H9 (cell line): ENCODE measurements around the gene COX11. TPM values are rescaled to one million over a fixed set of nuclear protein-coding genes. Genes with fewer than 3 reads are reported as not detected.

ENCODE experiments used
- DNase-seq: peaks from one replicate; pipeline ENCODE4 v3.0.0-alpha.2; 2017
- H2AFZ ChIP-seq: one replicate; pipeline ENCODE4 v1.6.1; 2013; ENCODE audit warnings: mild to moderate bottlenecking, low read length, control low read depth, moderate library complexity
- H2AK5ac ChIP-seq: 2 replicates; pipeline ENCODE4 v1.6.1; 2013; ENCODE audit warnings: low read length, control low read depth, mixed read lengths; ENCODE audit not compliant: insufficient read length
- H2BK120ac ChIP-seq: one replicate; pipeline ENCODE4 v1.6.1; 2013; ENCODE audit warnings: low read depth, mild to moderate bottlenecking, low read length, control low read depth, inconsistent platforms; ENCODE audit not compliant: poor library complexity, severe bottlenecking
- H2BK12ac ChIP-seq: 2 replicates; pipeline ENCODE4 v1.6.1; 2013; ENCODE audit warnings: low read length, control low read depth, mixed read lengths, low read depth; ENCODE audit not compliant: insufficient read length
- H2BK15ac ChIP-seq: 2 replicates; pipeline ENCODE4 v1.6.1; 2013; ENCODE audit warnings: low read depth, low read length, control low read depth
- H2BK20ac ChIP-seq: one replicate; pipeline ENCODE4 v1.6.1; 2013; ENCODE audit warnings: low read depth, mild to moderate bottlenecking, low read length, control low read depth, inconsistent platforms; ENCODE audit not compliant: poor library complexity, severe bottlenecking
- H2BK5ac ChIP-seq: 2 replicates; pipeline ENCODE4 v1.6.1; 2013; ENCODE audit warnings: low read length, control low read depth, mixed read lengths; ENCODE audit not compliant: insufficient read length
- H3K14ac ChIP-seq: 2 replicates; pipeline ENCODE4 v1.6.1; 2013; ENCODE audit warnings: low read length, control low read depth; ENCODE audit not compliant: insufficient read depth
- H3K18ac ChIP-seq: 2 replicates; pipeline ENCODE4 v1.6.1; 2013; ENCODE audit warnings: low read depth, mild to moderate bottlenecking, mixed read lengths, low read length, control low read depth; ENCODE audit not compliant: insufficient read length
- H3K23ac ChIP-seq: 2 replicates; pipeline ENCODE4 v1.6.1; 2013; ENCODE audit warnings: low read length, control low read depth, mixed read lengths, low read depth; ENCODE audit not compliant: insufficient read length
- H3K23me2 ChIP-seq: 2 replicates; pipeline ENCODE4 v1.6.1; 2013; ENCODE audit warnings: low read depth, mild to moderate bottlenecking, mixed read lengths, low read length, control low read depth; ENCODE audit not compliant: insufficient read length, poor library complexity, severe bottlenecking
- H3K27ac ChIP-seq: 2 replicates; pipeline ENCODE4 v1.5.1; 2013; ENCODE audit warnings: low read length, control low read depth, mixed read lengths, low read depth; ENCODE audit not compliant: insufficient read length
- H3K27me3 ChIP-seq: 2 replicates; pipeline ENCODE4 v1.6.1; 2013; ENCODE audit warnings: low read length, control low read depth, inconsistent platforms; ENCODE audit not compliant: insufficient read depth
- H3K4ac ChIP-seq: 2 replicates; pipeline ENCODE4 v1.6.1; 2013; ENCODE audit warnings: low read depth, mild to moderate bottlenecking, control low read depth, inconsistent platforms, low read length, moderate library complexity
- H3K4me1 ChIP-seq: 2 replicates; pipeline ENCODE4 v1.6.1; 2013; ENCODE audit warnings: low read length, control low read depth, inconsistent platforms; ENCODE audit not compliant: insufficient read depth
- H3K4me2 ChIP-seq: 2 replicates; pipeline ENCODE4 v1.6.1; 2013; ENCODE audit warnings: low read length, control low read depth, mixed read lengths; ENCODE audit not compliant: insufficient read length, insufficient read depth
- H3K56ac ChIP-seq: 2 replicates; pipeline ENCODE4 v1.6.1; 2013; ENCODE audit warnings: low read depth, mild to moderate bottlenecking, mixed read lengths, low read length, control low read depth; ENCODE audit not compliant: insufficient read length
- H3K79me1 ChIP-seq: 2 replicates; pipeline ENCODE4 v1.6.1; 2013; ENCODE audit warnings: low read depth, mild to moderate bottlenecking, moderate library complexity, low read length, control low read depth, inconsistent platforms; ENCODE audit not compliant: insufficient read depth, poor library complexity, severe bottlenecking
- H3K79me2 ChIP-seq: 2 replicates; pipeline ENCODE4 v1.6.1; 2013; ENCODE audit warnings: low read length, control low read depth, inconsistent platforms; ENCODE audit not compliant: insufficient read depth
- H3K9ac ChIP-seq: 2 replicates; pipeline ENCODE4 v1.6.1; 2013; ENCODE audit warnings: low read length, control low read depth, mixed read lengths; ENCODE audit not compliant: insufficient read length; ENCODE audit errors: extremely low read depth
- H3K9me3 ChIP-seq: one replicate; pipeline ENCODE4 v1.6.1; 2013; ENCODE audit warnings: low read depth, low read length, inconsistent platforms; ENCODE audit not compliant: control insufficient read depth
- H3T11ph ChIP-seq: one replicate; pipeline ENCODE4 v1.6.1; 2013; ENCODE audit warnings: mild to moderate bottlenecking, low read length, control low read depth, inconsistent platforms
- H4K20me1 ChIP-seq: one replicate; pipeline ENCODE4 v1.6.1; 2013; ENCODE audit not compliant: control insufficient read depth, insufficient read length, insufficient read depth
- H4K5ac ChIP-seq: 2 replicates; pipeline ENCODE4 v1.6.1; 2013; ENCODE audit warnings: low read depth, mild to moderate bottlenecking, mixed read lengths, low read length, control low read depth; ENCODE audit not compliant: insufficient read length
- H4K8ac ChIP-seq: replicated peaks from 2 replicates; pipeline ENCODE4 v1.6.1; 2013; ENCODE audit warnings: low read length, control low read depth, mixed read lengths, low read depth; ENCODE audit not compliant: insufficient read length
- H4K91ac ChIP-seq: 2 replicates; pipeline ENCODE4 v1.6.1; 2013; ENCODE audit warnings: low read depth, mild to moderate bottlenecking, moderate library complexity, mixed read lengths, low read length, control low read depth; ENCODE audit not compliant: insufficient read length
- H3K27ac Mint-ChIP-seq, 3 experiments: 2 replicates in 2 of 3; 3 replicates in 1 of 3; pipeline ENCODE4 v1.8.0; 2020 to 2021; ENCODE audit warnings: mixed read lengths in 3 of 3, mild to moderate bottlenecking in 1 of 3, moderate library complexity in 1 of 3
- H3K27me3 Mint-ChIP-seq: 2 replicates; pipeline ENCODE4 v1.8.0; 2021; ENCODE audit warnings: low read depth, mild to moderate bottlenecking, moderate library complexity, mixed read lengths
- H3K36me3 Mint-ChIP-seq, 3 experiments: 2 replicates in 2 of 3; 3 replicates in 1 of 3; pipeline ENCODE4 v1.8.0; 2020 to 2021; ENCODE audit warnings: low read depth in 3 of 3, mixed read lengths in 3 of 3; ENCODE audit not compliant: insufficient read depth in 1 of 3
- H3K4me1 Mint-ChIP-seq, 2 experiments: 2 replicates each; pipeline ENCODE4 v1.8.0; 2020; ENCODE audit warnings: mixed read lengths in 2 of 2
- H3K4me3 Mint-ChIP-seq, 2 experiments: 2 replicates in 1 of 2; 3 replicates in 1 of 2; pipeline ENCODE4 v1.8.0; 2020 to 2021; ENCODE audit warnings: mild to moderate bottlenecking in 2 of 2, mixed read lengths in 2 of 2, moderate library complexity in 1 of 2
- H3K9me3 Mint-ChIP-seq, 2 experiments: 2 replicates in 1 of 2; 3 replicates in 1 of 2; pipeline ENCODE4 v1.8.0; 2020; ENCODE audit warnings: mild to moderate bottlenecking in 2 of 2, mixed read lengths in 2 of 2, moderate library complexity in 1 of 2
- CTCF ChIP-seq: fragments of 200-600 bp; sonication (generic); conservative IDR thresholded peaks from 3 replicates; pipeline ENCODE4 v1.8.0; 2021; ENCODE audit warnings: antibody characterized with exemption, mild to moderate bottlenecking
- WGBS: extraction: QIAGEN DNeasy Blood & Tissue Kit; methylation state at CpG from one replicate; pipeline ENCODE4 v1.1.7; 2013; ENCODE audit warnings: missing lambda C conversion rate, low lambda C conversion rate, mixed read lengths; ENCODE audit not compliant: insufficient read length; ENCODE audit errors: extremely low coverage; 5-methylcytosine and 5-hydroxymethylcytosine counted together
- total RNA-seq: library from RNA; stranded (reverse); gene quantifications from 2 replicates; pipeline ENCODE4 v1.2.1, GENCODE V29; 2021

COX11 gene
- total RNA-seq, 1 experiment from 2014 or later, result 76.1 TPM

DNA sequence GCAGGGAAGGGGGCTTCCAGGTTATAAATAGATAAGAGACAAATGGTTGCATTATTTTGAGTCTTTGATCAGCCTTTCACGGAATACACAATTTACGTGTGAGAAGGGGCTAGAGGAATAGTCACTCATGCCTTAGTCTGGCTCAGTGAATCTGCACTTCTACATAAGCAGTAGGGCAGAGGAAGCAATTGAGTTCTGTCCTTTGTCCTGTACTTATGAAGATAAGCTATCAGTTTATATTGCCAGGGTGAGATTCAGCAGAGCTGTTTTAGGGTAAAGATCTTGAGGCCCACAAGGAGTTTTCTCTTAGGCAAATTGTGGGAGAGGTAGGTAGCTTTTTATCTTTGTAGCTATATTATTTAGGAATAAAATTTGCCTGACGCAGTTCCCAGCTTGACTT, 34.5 kb downstream of the COX11 start:
- Histone ChIP-seq H2AK5ac (no peak overlapping the region), H3K4me1 (no peaks in the 10 kb centered on the region), H3K4ac (no peak overlapping the region), H4K20me1 (no peaks in the 10 kb centered on the region), H2BK12ac (no peak overlapping the region), H3K23ac (no peak overlapping the region), H4K5ac (no peak overlapping the region), H3K18ac (no peak overlapping the region), H2BK15ac (no peak overlapping the region), H3K27ac (no peak overlapping the region), H3K79me1 (no peaks in the 10 kb centered on the region), H4K8ac (no peak overlapping the region), H3K9me3 (no peaks in the 10 kb centered on the region), H3K9ac (no peak overlapping the region), H4K91ac (no peak overlapping the region), H2BK120ac (no peak overlapping the region), H3K79me2 (no peaks in the 10 kb centered on the region), H3K14ac (no peak overlapping the region), H3T11ph (no peak overlapping the region), H3K23me2 (no peaks in the 10 kb centered on the region), H3K56ac (no peak overlapping the region), H3K27me3 (no peaks in the 10 kb centered on the region), H2BK20ac (no peak overlapping the region), H2BK5ac (no peak overlapping the region), H2AFZ (no peak overlapping the region), H3K4me2 (no peak overlapping the region)
- Mint-ChIP-seq H3K4me3 (no peak overlapping the region), H3K27ac (no peak overlapping the region; a peak in 1 of 7 replicates), H3K27me3 (peaks cover 1% of the 10 kb centered on the region; the same call in 1 of the 2 replicates), H3K4me1 (no peaks in the 10 kb centered on the region), H3K36me3 (peaks cover 46 to 78% (median 76%) of the 10 kb centered on the region in 3 experiments), H3K9me3 (no peaks in the 10 kb centered on the region)
- no CpG with 5 or more reads among the region's 3 CpGs for WGBS
- DNase-seq, result no peak
- no peak for TF ChIP-seq CTCF
